Measurements from ENCODE around the gene DKKL1. TPM values are rescaled to one million over a fixed set of nuclear protein-coding genes. Genes with fewer than 3 reads are reported as not detected.
"Not testable (repeated sequence)": the region's sequence is repeated elsewhere in the genome, so short reads cannot be mapped to it uniquely, and the experiment has no call there.

DKKL1 gene
- polyA plus RNA-seq, 1 of the 3 experiments (the other 2 are of a cell fraction), result 0.36 TPM

DNA sequence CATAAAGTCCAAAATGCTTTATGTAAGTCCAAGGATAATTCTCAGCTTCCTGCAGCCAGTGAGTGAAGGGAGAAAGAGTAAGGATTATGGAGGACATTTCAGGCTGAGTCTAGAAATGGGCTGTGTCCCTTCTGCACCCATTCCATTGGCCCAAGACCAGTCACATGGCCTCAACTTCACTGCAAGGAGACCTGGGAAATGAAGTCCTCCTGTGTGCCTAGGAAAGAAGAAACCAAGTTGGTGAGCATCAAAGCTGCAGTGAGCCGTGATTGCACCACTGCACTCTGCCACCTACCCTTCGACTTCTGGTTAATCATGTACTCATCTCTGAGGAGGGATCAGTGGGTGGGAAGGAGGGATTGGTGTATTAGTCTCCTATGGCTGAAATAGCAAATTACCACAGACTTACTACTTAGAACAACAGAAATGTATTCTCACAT is 32.0 kb upstream of the DKKL1 start:
- Histone ChIP-seq H2AFZ (ENCODE audit: low read depth) (no peak overlapping the region), H3K9me2 (no peaks in the 10 kb centered on the region), H3K4me2 (no peak overlapping the region), H3K9ac (no peak overlapping the region), H3K9me3 (no peaks in the 10 kb centered on the region), H3K27me3 (ENCODE audit: insufficient read depth) (no peaks in the 10 kb centered on the region), H3K4me1 (ENCODE audit: control insufficient read depth in 1 of 2, insufficient read depth in 2 of 2, low read depth in 1 of 2, low read length in 1 of 2) (no peaks in the 10 kb centered on the region), H3F3A (replicated peaks; ENCODE audit: insufficient read depth) (peaks cover 2% of the 10 kb centered on the region), H3K4me3 (ENCODE audit: low read depth in 2 of 2, low read length in 1 of 2) (no peak overlapping the region), H3K27ac (ENCODE audit: low read depth in 2 of 2, low read length in 1 of 2) (no peak overlapping the region), H4K20me1 (ENCODE audit: insufficient read depth) (no peaks in the 10 kb centered on the region), H3K79me2 (ENCODE audit: insufficient read depth) (no peaks in the 10 kb centered on the region), H3K36me3 (replicated peaks in 1 of 2; ENCODE audit: control insufficient read depth in 1 of 2, insufficient read depth in 2 of 2, low read length in 1 of 2) (peaks cover 0 to 22% of the 10 kb centered on the region in 2 experiments)
- peak; percentile 63 for DNase-seq
- CTCF ChIA-PET, result interaction anchor here (0.9 to 1.2 kb wide), 3 partner anchors 11 to 133 kb away, joined by 3 to 5 read pairs (median 4); no protein-coding TSS in a partner anchor
- 31% methylated on average over 2 of the region's 2 CpGs for WGBS (ENCODE audit: low lambda C conversion rate)
- TF ChIP-seq, protein P1, sequence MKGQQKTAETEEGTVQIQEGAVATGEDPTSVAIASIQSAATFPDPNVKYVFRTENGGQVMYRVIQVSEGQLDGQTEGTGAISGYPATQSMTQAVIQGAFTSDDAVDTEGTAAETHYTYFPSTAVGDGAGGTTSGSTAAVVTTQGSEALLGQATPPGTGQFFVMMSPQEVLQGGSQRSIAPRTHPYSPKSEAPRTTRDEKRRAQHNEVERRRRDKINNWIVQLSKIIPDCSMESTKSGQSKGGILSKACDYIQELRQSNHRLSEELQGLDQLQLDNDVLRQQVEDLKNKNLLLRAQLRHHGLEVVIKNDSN (IDR thresholded peaks at IDR 0.05; ENCODE audit: borderline replicate concordance, low read depth), result peak; percentile 94
- no peak for TF ChIP-seq GATA2 (CRISPR knock-in tag; IDR thresholded peaks at IDR 0.05)
- TF ChIP-seq, protein P2, sequence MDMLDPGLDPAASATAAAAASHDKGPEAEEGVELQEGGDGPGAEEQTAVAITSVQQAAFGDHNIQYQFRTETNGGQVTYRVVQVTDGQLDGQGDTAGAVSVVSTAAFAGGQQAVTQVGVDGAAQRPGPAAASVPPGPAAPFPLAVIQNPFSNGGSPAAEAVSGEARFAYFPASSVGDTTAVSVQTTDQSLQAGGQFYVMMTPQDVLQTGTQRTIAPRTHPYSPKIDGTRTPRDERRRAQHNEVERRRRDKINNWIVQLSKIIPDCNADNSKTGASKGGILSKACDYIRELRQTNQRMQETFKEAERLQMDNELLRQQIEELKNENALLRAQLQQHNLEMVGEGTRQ (IDR thresholded peaks at IDR 0.05; ENCODE audit: borderline replicate concordance, low read depth, low read length), result peak; percentile 49; the same call in 1 of the 2 replicates
- POLR2A ChIA-PET, result no interaction called here

DNA sequence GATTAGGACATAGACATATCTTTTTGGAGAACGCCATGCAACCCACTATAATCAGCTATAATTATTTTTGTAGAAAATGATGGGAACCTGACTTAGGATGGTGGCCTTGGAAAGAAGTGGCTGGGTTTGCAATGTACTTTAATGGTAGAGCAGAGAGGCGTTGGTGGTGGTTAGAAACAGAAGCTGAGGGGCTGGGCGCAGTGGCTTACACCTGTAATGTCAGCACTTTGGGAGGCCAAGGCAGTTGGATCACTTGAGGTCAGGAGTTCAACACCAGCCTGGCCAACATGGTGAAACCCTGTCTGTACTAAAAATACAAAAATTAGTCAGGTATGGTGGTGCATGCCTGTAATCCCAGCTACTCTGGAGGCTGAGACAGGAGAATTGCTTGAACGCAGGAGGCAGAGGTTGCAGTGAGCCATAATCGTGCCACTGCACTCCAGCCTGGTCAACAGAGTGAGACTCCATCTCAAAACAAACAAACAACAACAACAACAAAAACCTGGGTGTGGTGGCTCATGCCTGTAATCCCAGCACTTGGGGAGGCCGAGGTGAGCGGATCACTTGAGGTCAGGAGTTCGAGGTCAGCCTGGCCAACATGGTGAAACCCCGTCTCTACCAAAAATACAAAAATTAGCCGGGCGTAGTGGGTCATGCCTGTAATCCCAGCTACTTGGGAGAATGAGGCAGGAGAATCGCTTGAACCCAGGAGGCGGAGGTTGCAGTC is 30.8 kb upstream of the DKKL1 start:
- DNase-seq; H3K9me3 ChIP-seq; H3K9me2 ChIP-seq; H4K20me1 ChIP-seq (ENCODE audit: insufficient read depth); H3K4me1 ChIP-seq (ENCODE audit: control insufficient read depth in 1 of 2, insufficient read depth in 2 of 2, low read depth in 1 of 2, low read length in 1 of 2); H2AFZ ChIP-seq (ENCODE audit: low read depth); H3K27me3 ChIP-seq (ENCODE audit: insufficient read depth); H3K4me3 ChIP-seq (ENCODE audit: low read depth in 2 of 2, low read length in 1 of 2); H3K4me2 ChIP-seq; H3K27ac ChIP-seq (ENCODE audit: low read depth in 2 of 2, low read length in 1 of 2); CTCF ChIA-PET; H3K9ac ChIP-seq; H3K79me2 ChIP-seq (ENCODE audit: insufficient read depth); H3F3A ChIP-seq (replicated peaks; ENCODE audit: insufficient read depth): not testable (repeated sequence)
- H3K36me3 ChIP-seq (replicated peaks in 1 of 2; ENCODE audit: control insufficient read depth in 1 of 2, insufficient read depth in 2 of 2, low read length in 1 of 2), result peaks cover 0 to 16% of the 10 kb centered on the region in 2 experiments
- POLR2A ChIA-PET, result interaction anchor here (0.6 kb wide), 1 partner anchor 80 kb away, joined by 5 read pairs; no protein-coding TSS in a partner anchor
- WGBS (ENCODE audit: low lambda C conversion rate), result 63% methylated on average over 13 of the region's 13 CpGs

DNA sequence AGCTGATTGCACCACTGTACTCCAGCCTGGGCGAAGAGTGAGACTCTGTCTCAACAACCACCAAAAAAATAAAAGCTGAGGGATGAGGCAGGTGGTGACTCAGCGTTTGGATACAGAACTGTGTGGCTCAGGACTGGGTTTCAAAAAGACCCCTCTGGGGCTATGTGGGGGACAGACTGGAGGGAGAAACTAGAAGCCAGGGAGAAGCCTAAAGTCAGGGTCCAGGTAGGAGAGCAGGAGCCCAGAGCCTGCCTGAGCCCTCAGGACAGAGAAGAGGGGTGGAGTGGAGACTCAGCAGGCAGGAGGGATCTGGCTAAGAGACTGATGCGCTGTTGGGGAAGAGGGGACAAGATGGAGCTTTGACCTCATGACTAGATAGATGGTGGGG is 30.3 kb upstream of the DKKL1 start:
- CTCF ChIA-PET, result interaction anchor here (1.1 to 1.2 kb wide), 2 partner anchors 32 to 108 kb away, joined by 3 read pairs; no protein-coding TSS in a partner anchor
- no peak for TF ChIP-seq NFIC (IDR thresholded peaks at IDR 0.05; ENCODE audit: borderline replicate concordance)
- no peak for TF ChIP-seq RCOR1 (IDR thresholded peaks at IDR 0.05; ENCODE audit: low read length)
- TF ChIP-seq CHD2 (IDR thresholded peaks at IDR 0.05; ENCODE audit: low read length, partially characterized antibody), result no peak
- TF ChIP-seq, protein P3, sequence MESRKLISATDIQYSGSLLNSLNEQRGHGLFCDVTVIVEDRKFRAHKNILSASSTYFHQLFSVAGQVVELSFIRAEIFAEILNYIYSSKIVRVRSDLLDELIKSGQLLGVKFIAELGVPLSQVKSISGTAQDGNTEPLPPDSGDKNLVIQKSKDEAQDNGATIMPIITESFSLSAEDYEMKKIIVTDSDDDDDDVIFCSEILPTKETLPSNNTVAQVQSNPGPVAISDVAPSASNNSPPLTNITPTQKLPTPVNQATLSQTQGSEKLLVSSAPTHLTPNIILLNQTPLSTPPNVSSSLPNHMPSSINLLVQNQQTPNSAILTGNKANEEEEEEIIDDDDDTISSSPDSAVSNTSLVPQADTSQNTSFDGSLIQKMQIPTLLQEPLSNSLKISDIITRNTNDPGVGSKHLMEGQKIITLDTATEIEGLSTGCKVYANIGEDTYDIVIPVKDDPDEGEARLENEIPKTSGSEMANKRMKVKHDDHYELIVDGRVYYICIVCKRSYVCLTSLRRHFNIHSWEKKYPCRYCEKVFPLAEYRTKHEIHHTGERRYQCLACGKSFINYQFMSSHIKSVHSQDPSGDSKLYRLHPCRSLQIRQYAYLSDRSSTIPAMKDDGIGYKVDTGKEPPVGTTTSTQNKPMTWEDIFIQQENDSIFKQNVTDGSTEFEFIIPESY (IDR thresholded peaks at IDR 0.05; ENCODE audit: borderline replicate concordance, low read depth), result no peak
- TF ChIP-seq POLR2AphosphoS5 (IDR thresholded peaks at IDR 0.05; ENCODE audit: low read depth, low read length), result no peak
- TF ChIP-seq, protein P1 (IDR thresholded peaks at IDR 0.05; ENCODE audit: borderline replicate concordance, low read depth), result no peak
- TF ChIP-seq RFX5 (IDR thresholded peaks at IDR 0.05; ENCODE audit: low read length), result no peak
- no peak for TF ChIP-seq JUND (IDR thresholded peaks at IDR 0.05)
- TF ChIP-seq, protein P4, sequence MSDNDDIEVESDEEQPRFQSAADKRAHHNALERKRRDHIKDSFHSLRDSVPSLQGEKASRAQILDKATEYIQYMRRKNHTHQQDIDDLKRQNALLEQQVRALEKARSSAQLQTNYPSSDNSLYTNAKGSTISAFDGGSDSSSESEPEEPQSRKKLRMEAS (IDR thresholded peaks at IDR 0.05; ENCODE audit: low read depth), result no peak
- Histone ChIP-seq H3K27ac (ENCODE audit: low read depth in 2 of 2, low read length in 1 of 2) (no peak overlapping the region), H3K36me3 (replicated peaks in 1 of 2; ENCODE audit: control insufficient read depth in 1 of 2, insufficient read depth in 2 of 2, low read length in 1 of 2) (peaks cover 0 to 10% of the 10 kb centered on the region in 2 experiments), H3K27me3 (ENCODE audit: insufficient read depth) (no peaks in the 10 kb centered on the region), H3F3A (replicated peaks; ENCODE audit: insufficient read depth) (peaks cover 2% of the 10 kb centered on the region), H3K9ac (no peak overlapping the region), H4K20me1 (ENCODE audit: insufficient read depth) (peaks cover 2% of the 10 kb centered on the region; the same call in 1 of the 2 replicates), H3K4me2 (no peak overlapping the region), H3K9me3 (no peaks in the 10 kb centered on the region), H3K79me2 (ENCODE audit: insufficient read depth) (no peaks in the 10 kb centered on the region), H2AFZ (ENCODE audit: low read depth) (no peak overlapping the region), H3K4me1 (ENCODE audit: control insufficient read depth in 1 of 2, insufficient read depth in 2 of 2, low read depth in 1 of 2, low read length in 1 of 2) (no peaks in the 10 kb centered on the region; a peak in 1 of 4 replicates), H3K4me3 (ENCODE audit: low read depth in 2 of 2, low read length in 1 of 2) (no peak overlapping the region), H3K9me2 (no peaks in the 10 kb centered on the region)
- 49% methylated on average over 3 of the region's 3 CpGs for WGBS (ENCODE audit: low lambda C conversion rate)
- POLR2A ChIA-PET, result no interaction called here
- no peak for DNase-seq

Measured in SK-N-SH (cell line).